Measurements from ENCODE around the gene RGL1. TPM values are rescaled to one million over a fixed set of nuclear protein-coding genes. Genes with fewer than 3 reads are reported as not detected.

The RGL1 gene
- polyA plus RNA-seq, 3 donors: 3.2 to 34.4 (median 18.4) TPM

- WGBS, 3 donors: 80 to 92% (median 80%) methylated on average over 6 of the region's 6 CpGs
- no peak overlapping the region for H3K27ac ChIP-seq (ENCODE audit: low read depth, low read length)
These were observed 75.8 kb downstream of the RGL1 start for GRCh38 chr1:183880531-183881243.

- 32 to 33% (median 33%) methylated on average over 4 of the region's 4 CpGs for WGBS, 3 donors
- no peak overlapping the region for H3K27ac ChIP-seq (ENCODE audit: low read depth, low read length)
These were observed 76.6 kb downstream of the RGL1 start for GRCh38 chr1:183881387-183882131.

DNA sequence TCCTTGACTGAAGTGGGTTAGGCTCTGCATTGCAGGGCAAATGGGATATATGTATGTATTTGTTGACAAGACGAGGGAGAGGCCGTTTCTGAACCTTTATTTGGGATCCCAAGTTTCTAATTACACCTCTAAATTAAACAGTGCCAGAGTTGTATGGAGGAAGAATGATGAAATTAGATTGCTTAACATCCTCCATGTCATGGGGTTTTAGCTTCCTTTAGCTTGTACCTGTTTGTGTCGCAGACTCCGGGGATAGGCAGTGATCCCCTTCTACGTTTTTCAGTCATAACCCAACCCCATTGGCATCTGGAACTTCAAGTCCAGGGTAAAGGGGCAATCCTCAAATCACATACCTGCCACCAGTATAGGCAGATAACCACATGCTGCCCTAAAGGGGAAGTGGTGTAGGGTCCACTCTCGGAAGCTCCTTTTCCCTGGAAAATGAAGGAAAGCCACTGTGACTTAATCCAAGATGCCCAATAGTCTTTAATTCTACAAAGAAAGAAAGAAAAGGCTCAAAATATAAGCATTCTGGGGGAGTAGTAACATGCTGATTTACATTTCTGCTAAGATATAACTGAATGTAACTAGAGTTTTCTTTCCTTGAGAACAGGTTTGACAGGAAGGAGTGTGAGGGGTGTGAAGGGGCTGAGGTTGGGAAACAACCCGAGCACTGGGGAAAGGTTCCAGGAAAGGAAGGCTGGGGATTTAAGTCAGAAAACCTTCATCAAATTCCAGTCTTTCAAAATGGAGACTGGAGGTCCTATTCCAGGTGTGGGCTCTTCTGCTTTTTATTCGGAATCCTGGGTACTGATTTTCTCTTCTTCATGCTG lies 77.6 kb downstream of the RGL1 start:
- 48 to 78% (median 60%) methylated on average over 8 of the region's 8 CpGs for whole genome bisulfite sequencing, 3 donors
- no peak overlapping the region for H3K27ac ChIP-seq (ENCODE audit: low read depth, low read length)

DNA sequence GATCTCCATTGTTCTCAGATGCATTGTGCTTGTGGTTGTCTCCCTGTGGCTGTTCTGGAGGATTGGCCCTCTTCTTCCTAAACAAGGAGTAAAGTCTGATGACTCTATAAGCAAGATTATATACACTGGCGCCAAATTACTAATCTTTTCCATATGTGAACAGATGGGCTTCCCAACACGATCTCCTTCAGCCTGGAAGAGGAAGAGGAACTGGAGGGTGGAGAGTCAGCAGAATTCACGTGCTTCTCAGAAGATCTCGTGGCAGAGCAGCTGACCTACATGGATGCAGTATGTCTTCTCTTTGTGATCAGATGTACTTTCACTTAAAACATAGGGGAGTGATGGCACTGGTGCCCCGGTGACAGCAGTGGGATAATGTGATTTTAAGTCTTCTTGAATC lies 78.7 kb downstream of the RGL1 start:
- 58 to 88% (median 71%) methylated on average over 5 of the region's 5 CpGs for WGBS, 3 donors
- H3K27ac ChIP-seq (ENCODE audit: low read depth, low read length): no peak overlapping the region

DNA sequence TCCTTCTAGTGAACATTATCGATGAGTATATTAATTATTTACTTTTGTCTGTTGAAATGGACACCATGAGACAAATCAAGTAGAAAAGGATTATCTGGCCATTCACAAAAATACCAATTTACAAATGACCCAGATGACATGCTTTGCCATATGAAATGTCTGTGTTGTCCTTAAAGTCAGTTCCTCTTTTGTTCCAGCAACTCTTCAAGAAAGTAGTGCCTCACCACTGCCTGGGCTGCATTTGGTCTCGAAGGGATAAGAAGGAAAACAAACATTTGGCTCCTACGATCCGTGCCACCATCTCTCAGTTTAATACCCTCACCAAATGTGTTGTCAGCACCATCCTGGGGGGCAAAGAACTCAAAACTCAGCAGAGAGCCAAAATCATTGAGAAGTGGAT lies 79.6 kb downstream of the RGL1 start:
- H3K27ac ChIP-seq (ENCODE audit: low read depth, low read length): no peak overlapping the region
- WGBS, 3 donors: 83 to 90% (median 89%) methylated on average over 4 of the region's 4 CpGs

DNA sequence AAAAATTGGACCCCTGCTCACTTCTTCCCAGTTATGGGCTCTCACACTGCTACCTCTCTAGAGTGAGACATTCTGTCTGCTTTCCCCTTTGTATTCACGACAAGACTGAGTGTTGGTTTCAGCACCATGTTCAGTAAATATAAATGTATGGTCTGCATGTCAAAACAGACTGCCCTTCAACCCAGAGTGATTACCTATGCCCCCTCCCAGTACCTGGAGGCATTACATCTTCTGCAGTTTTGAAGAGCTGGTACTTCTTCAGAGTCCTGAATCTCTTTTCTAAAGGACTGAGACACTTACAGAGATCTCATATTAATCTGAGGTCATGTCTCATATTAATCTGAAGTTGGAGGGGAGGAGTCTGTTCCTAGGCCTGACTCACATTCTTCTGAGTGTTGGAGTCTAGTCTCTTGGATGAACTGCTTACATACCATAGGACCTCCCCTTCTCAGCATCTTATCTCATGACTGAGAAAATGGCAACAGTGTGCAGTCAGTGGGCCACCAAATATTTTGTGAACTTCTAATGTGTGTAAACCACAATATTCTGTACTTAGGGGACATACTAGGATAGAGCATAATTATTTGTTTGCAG lies 80.3 kb downstream of the RGL1 start:
- 79 to 94% (median 88%) methylated on average over 1 of the region's 1 CpG for WGBS, 3 donors
- no peak overlapping the region for H3K27ac ChIP-seq (ENCODE audit: low read depth, low read length)

DNA sequence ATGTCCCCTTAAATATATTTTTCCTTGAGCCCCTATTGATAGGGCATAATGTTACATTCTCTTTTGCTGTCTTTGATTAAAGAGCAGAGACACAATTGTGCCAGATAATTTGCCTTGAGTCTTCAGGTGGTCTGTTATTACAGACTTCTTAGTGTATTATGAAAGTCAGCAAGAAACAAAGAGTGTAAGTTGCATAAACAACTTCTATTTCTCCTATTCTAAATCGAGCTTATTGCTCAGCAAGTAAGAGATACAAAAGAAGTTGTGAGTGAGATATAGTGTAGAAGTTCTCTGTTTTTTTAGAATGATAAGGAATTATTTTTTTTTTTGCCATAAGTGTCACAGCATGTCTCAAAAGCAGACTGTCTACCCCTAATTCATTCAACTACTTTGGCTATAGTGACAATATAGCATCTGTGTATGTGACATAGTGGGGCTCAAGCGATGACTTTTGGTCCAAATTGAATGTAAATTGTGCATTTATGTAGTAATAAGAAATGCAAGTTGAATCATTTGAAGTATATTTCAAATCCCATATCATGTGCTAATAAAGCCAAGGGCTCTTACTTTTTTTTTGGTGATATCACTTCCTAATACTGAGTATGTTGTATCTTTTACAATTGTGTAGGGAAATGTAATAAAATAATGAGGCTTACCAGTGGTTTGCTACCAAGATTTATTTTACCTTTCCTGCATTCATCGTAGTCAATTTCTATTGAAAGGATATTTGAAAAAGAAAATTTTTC lies 81.3 kb downstream of the RGL1 start:
- no peak overlapping the region for H3K27ac ChIP-seq (ENCODE audit: low read depth, low read length)
- 77 to 88% (median 82%) methylated on average over 3 of the region's 3 CpGs for WGBS, 3 donors

- no peak overlapping the region for H3K27ac ChIP-seq (ENCODE audit: low read depth, low read length)
These were observed 81.9 kb downstream of the RGL1 start for GRCh38 chr1:183886853-183887252.

GRCh38 chr1:183887826-183888819 lies 83.2 kb downstream of the RGL1 start:
- no peak overlapping the region for H3K27ac ChIP-seq (ENCODE audit: low read depth, low read length)
- 63 to 76% (median 64%) methylated on average over 9 of the region's 9 CpGs for WGBS, 3 donors

GRCh38 chr1:183889095-183889494 lies 84.2 kb downstream of the RGL1 start:
- peak overlapping the region; percentile 10 for H3K27ac ChIP-seq (ENCODE audit: low read depth, low read length)
- 39 to 77% (median 56%) methylated on average over 2 of the region's 2 CpGs for WGBS, 3 donors

- WGBS, 3 donors: 50 to 85% (median 60%) methylated on average over 3 of the region's 3 CpGs
- no peak overlapping the region for H3K27ac ChIP-seq (ENCODE audit: low read depth, low read length)
These were observed 86.4 kb downstream of the RGL1 start for GRCh38 chr1:183891158-183891856.

GRCh38 chr1:183892351-183892793 lies 87.5 kb downstream of the RGL1 start:
- H3K27ac ChIP-seq (ENCODE audit: low read depth, low read length): no peak overlapping the region

DNA sequence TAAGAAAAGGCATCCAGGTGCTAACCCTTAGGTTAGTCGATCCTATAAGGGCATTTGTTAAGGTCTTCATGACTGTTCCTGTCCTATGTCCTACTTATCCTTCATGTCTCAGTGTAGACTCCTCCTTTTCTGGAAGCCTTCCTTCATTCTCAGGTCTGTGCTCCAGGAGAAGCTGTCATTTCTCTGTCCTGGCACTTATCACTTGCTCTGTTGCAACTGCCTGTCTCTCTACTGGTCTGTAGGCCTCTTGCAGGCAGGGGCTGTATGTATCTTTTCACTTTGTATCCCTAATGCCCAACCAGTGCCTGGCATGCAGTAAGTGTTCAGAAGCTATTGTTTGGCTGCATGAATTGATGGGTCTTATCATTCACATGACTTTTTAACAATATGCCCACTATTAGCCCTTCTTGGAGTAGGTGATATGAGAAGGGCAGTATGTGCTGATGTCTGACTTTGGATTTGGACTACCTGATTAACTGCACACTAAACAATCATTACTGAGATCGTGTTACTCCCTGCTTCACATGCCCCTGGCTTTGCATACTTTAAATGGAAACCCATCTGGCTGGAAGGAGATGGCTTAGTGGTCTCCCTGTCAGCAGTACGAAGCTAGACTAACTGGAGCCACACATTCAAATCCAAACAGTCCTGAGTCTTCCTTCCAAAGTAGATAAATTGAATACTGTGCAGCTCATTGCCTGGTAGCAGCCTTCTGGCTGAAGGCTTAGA lies 88.8 kb downstream of the RGL1 start:
- no peak overlapping the region for H3K27ac ChIP-seq (ENCODE audit: low read depth, low read length)

GRCh38 chr1:183894290-183894565 lies 89.3 kb downstream of the RGL1 start:
- 87 to 93% (median 88%) methylated on average over 1 of the region's 1 CpG for WGBS, 3 donors
- no peak overlapping the region for H3K27ac ChIP-seq (ENCODE audit: low read depth, low read length)

More for the DNA sequence above, 88.8 kb downstream of the RGL1 start:
- 72 to 90% (median 82%) methylated on average over 3 of the region's 3 CpGs for WGBS, 3 donors

DNA sequence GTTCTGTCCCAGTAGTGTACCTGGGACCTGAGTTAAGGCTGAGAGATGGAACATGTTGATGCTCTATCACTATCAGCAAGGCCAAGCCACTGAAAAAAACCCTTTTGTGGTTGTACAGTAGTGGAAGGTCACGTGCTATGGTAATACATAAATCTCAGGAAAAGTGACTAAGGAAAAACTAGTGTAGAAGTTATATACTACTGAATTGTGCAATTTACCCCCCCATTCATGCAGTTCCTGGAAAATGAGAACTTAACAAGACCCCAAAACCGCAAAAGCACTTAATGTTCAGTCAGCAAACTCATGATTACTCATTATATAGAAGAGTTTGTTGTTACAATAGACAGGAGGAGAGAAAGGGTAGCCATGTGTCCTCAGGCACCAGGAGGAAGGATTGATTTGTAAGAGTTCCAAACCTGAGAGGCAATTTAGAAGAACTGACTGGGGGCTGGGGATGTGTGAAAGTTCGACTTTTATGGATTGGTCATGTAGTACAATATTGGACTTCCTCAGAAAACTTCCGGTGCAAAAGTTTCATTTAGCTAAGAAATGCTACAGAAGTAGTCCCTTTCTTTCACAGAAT lies 91.6 kb downstream of the RGL1 start:
- WGBS, 3 donors: 49 to 88% (median 63%) methylated on average over 4 of the region's 4 CpGs
- no peak overlapping the region for H3K27ac ChIP-seq (ENCODE audit: low read depth, low read length)

GRCh38 chr1:183898001-183898396 lies 93.1 kb downstream of the RGL1 start:
- 58 to 66% (median 64%) methylated on average over 2 of the region's 2 CpGs for WGBS, 3 donors
- no peak overlapping the region for H3K27ac ChIP-seq (ENCODE audit: low read depth, low read length)
